GM23248 (cell line): ENCODE data around the gene ADAMTS15. TPM values are rescaled to one million over a fixed set of nuclear protein-coding genes. Genes with fewer than 3 reads are reported as not detected.

Experiments used
- DNase-seq: peaks from one replicate; pipeline ENCODE4 v3.0.0-alpha.2; 2015
- H2AFZ ChIP-seq: fragments of 200-600 bp; sonication (generic); 2 replicates; pipeline ENCODE4 v1.6.1; 2016; ENCODE audit warnings: antibody characterized with exemption
- H3F3A ChIP-seq: fragments of 200-600 bp; sonication (generic); 2 replicates; pipeline ENCODE4 v1.6.1; 2016; ENCODE audit warnings: mild to moderate bottlenecking, antibody characterized with exemption, mixed run types; ENCODE audit not compliant: insufficient read depth
- H3K27ac ChIP-seq: fragments of 200-600 bp; sonication (generic); 2 replicates; pipeline ENCODE4 v1.5.1; 2016; ENCODE audit warnings: mild to moderate bottlenecking
- H3K27me3 ChIP-seq: fragments of 200-600 bp; sonication (generic); replicated peaks from 2 replicates; pipeline ENCODE4 v1.6.1; 2016; ENCODE audit warnings: mild to moderate bottlenecking; ENCODE audit not compliant: insufficient read depth
- H3K36me3 ChIP-seq: fragments of 200-600 bp; sonication (generic); 2 replicates; pipeline ENCODE4 v1.6.1; 2016; ENCODE audit warnings: low read depth, mild to moderate bottlenecking
- H3K4me1 ChIP-seq: fragments of 200-600 bp; sonication (generic); 2 replicates; pipeline ENCODE4 v1.6.1; 2016; ENCODE audit warnings: mild to moderate bottlenecking; ENCODE audit not compliant: insufficient read depth
- H3K4me2 ChIP-seq: fragments of 200-600 bp; sonication (generic); one replicate; pipeline ENCODE4 v1.6.1; 2016; ENCODE audit warnings: mild to moderate bottlenecking; ENCODE audit not compliant: unreplicated experiment
- H3K4me3 ChIP-seq: fragments of 200-600 bp; sonication (generic); 2 replicates; pipeline ENCODE4 v1.5.1; 2016; ENCODE audit warnings: mild to moderate bottlenecking
- H3K79me2 ChIP-seq: fragments of 200-600 bp; sonication (generic); 2 replicates; pipeline ENCODE4 v1.6.1; 2016; ENCODE audit warnings: mild to moderate bottlenecking; ENCODE audit not compliant: insufficient read depth
- H3K9ac ChIP-seq: fragments of 200-600 bp; sonication (generic); 2 replicates; pipeline ENCODE4 v1.6.1; 2016; ENCODE audit warnings: mild to moderate bottlenecking
- H3K9me2 ChIP-seq: fragments of 200-600 bp; sonication (generic); 2 replicates; pipeline ENCODE4 v1.6.1; 2016; ENCODE audit warnings: mixed run types, mild to moderate bottlenecking, moderate library complexity; ENCODE audit not compliant: insufficient read depth
- H3K9me3 ChIP-seq: fragments of 200-600 bp; sonication (generic); one replicate; pipeline ENCODE4 v1.6.1; 2017; ENCODE audit warnings: low read depth
- H4K20me1 ChIP-seq: fragments of 200-600 bp; sonication (generic); 2 replicates; pipeline ENCODE4 v1.6.0; 2016; ENCODE audit not compliant: insufficient read depth
- EZH2 ChIP-seq: fragments of 200-600 bp; sonication (generic); IDR thresholded peaks from 2 replicates; pipeline ENCODE4 v1.6.1; 2018; ENCODE audit warnings: antibody characterized with exemption, mild to moderate bottlenecking; ENCODE audit not compliant: insufficient read depth, poor library complexity, severe bottlenecking
- EZH2phosphoT487 ChIP-seq: fragments of 200-600 bp; sonication (generic); IDR thresholded peaks from 2 replicates; pipeline ENCODE4 v1.6.1; 2018; ENCODE audit warnings: antibody characterized with exemption, moderate library complexity, mild to moderate bottlenecking, low read depth; ENCODE audit not compliant: insufficient read depth
- WGBS, 2 experiments: methylation state at CpG; one replicate each; pipeline ENCODE4 v1.1.6; 2015 to 2017; ENCODE audit warnings: low lambda C conversion rate in 2 of 2, low coverage in 1 of 2; ENCODE audit errors: missing lambda C conversion rate in 2 of 2; 5-methylcytosine and 5-hydroxymethylcytosine counted together
- in situ Hi-C: fragments of 300-500 bp; cut with MboI; formaldehyde crosslinking; loops from 2 replicates; pipeline ENCODE4 v1.15.0; 2020
- polyA plus RNA-seq: library from polyadenylated mRNA; unstranded; fragments of >200 nt; fragmentation: Nextera tagmentation; extraction: Ambion mirVana; gene quantifications from 2 replicates; pipeline ENCODE4 v1.2.1, GENCODE V29; 2016
- total RNA-seq: library from RNA; depleted of rRNA; stranded (reverse); fragments of >200 nt; shearing (Covaris generic); gene quantifications from 2 replicates; pipeline ENCODE4 v1.2.3, GENCODE V29; 2014

The ADAMTS15 gene
- total and polyA plus RNA-seq, 2 experiments from 2014 or later = 0.09 to 0.97 TPM

DNA sequence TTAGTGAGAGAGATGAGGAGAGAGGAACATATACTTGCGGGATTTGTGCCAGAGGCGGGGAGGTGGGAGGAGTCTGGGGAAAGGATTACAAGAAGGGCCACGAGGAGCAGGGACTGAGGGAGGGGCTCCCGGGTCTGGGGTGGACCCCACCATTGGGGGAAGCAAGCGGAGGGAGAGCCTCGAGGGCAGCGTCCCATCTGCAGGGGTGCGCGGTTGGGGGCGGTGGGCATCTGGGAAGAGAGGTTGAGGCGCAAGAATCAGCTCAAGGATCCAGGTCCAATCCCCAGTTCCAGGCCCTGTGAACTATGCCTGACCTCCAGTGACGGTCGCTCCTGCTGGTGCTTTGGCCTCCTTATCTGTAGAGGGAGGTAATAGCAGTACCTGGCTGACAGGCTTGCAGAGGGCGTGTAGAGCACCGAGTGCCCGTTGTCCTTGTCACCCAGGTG, 38.0 kb downstream of the ADAMTS15 start:
- DNase-seq = no peak
- Histone ChIP-seq H3K36me3 (no peaks in the 10 kb centered on the region), H3F3A (no peaks in the 10 kb centered on the region), H4K20me1 (no peaks in the 10 kb centered on the region), H3K27me3 (no peaks in the 10 kb centered on the region), H3K4me3 (no peak overlapping the region), H3K9me2 (no peaks in the 10 kb centered on the region), H3K4me2 (no peak overlapping the region), H3K4me1 (no peaks in the 10 kb centered on the region), H2AFZ (no peak overlapping the region), H3K9ac (no peak overlapping the region), H3K27ac (no peak overlapping the region), H3K79me2 (no peaks in the 10 kb centered on the region), H3K9me3 (no peaks in the 10 kb centered on the region)
- in situ Hi-C loops = no loop called here
- TF ChIP-seq EZH2 = no peak
- TF ChIP-seq EZH2phosphoT487 = no peak
- 82 to 90% methylated on average over 6 to 16 of the region's 16 CpGs for WGBS, 2 experiments

- no peaks in the 10 kb centered on the region for H3F3A ChIP-seq
- H3K36me3 ChIP-seq = no peaks in the 10 kb centered on the region
- H3K9me2 ChIP-seq = no peaks in the 10 kb centered on the region
- H2AFZ ChIP-seq = no peak overlapping the region
- H3K4me1 ChIP-seq = no peaks in the 10 kb centered on the region
- TF ChIP-seq EZH2 = no peak
- no peak for TF ChIP-seq EZH2phosphoT487
- H3K4me2 ChIP-seq = no peak overlapping the region
- in situ Hi-C loops = no loop called here
- H3K79me2 ChIP-seq = no peaks in the 10 kb centered on the region
- no peak overlapping the region for H3K27ac ChIP-seq
- 93% methylated on average over 26 to 28 of the region's 28 CpGs for WGBS, 2 experiments
- DNase-seq = no peak
- H3K9ac ChIP-seq = no peak overlapping the region
- H4K20me1 ChIP-seq = no peaks in the 10 kb centered on the region
- no peaks in the 10 kb centered on the region for H3K27me3 ChIP-seq
- H3K9me3 ChIP-seq = no peaks in the 10 kb centered on the region
- H3K4me3 ChIP-seq = no peak overlapping the region
Measured at GRCh38 chr11:130486987-130487923, 38.8 kb downstream of the ADAMTS15 start.

- 67 to 71% methylated on average over 13 of the region's 13 CpGs for WGBS, 2 experiments
- Histone ChIP-seq H3K36me3 (no peaks in the 10 kb centered on the region), H3K9me3 (no peaks in the 10 kb centered on the region), H3K79me2 (no peaks in the 10 kb centered on the region), H2AFZ (peak overlapping the region; percentile 22; the same call in 1 of the 2 replicates), H3K4me3 (no peak overlapping the region), H3K27me3 (no peaks in the 10 kb centered on the region), H4K20me1 (no peaks in the 10 kb centered on the region), H3K4me1 (no peaks in the 10 kb centered on the region), H3F3A (no peaks in the 10 kb centered on the region), H3K4me2 (no peak overlapping the region), H3K9me2 (no peaks in the 10 kb centered on the region), H3K27ac (no peak overlapping the region), H3K9ac (no peak overlapping the region)
- in situ Hi-C loops = no loop called here
- TF ChIP-seq EZH2 (no peak), EZH2phosphoT487 (no peak)
- DNase-seq = no peak
Measured at GRCh38 chr11:130487924-130488815, 39.7 kb downstream of the ADAMTS15 start.

DNA sequence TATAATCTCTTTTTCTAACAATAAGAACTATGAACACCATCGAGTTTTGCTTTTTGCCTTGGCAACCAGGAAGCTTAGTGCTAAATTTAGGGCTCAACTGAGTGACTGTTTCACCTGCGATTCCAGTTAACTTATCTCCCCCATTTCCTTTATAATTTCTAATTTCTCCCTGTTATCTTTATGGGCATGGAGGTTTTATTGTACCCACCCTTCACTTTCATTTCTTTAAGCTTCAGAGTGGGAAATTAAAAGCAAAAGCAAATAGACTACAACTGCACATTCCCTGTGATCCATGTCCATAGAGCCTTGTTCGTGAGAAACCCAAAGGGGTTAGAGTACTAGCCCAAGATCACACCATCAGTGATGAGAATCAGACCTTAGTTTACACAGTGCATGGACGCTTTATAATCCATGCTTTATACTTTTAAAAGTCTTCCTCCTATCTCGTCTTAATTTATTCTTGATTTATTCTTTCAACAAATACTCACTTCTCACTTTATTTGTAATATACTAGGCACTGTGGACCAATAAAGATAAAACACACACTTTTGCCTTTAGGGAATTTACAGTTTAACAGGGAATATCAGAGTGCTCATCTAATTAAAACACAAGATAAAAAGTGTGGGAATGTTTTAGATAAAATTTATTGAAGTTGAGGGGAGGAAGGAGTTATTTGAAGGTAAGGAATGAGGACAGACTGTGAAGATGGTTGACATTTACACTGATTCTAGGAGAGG, 40.6 kb downstream of the ADAMTS15 start:
- no peaks in the 10 kb centered on the region for H3F3A ChIP-seq
- H3K79me2 ChIP-seq = no peaks in the 10 kb centered on the region
- H3K27me3 ChIP-seq = no peaks in the 10 kb centered on the region
- no peaks in the 10 kb centered on the region for H3K9me3 ChIP-seq
- H3K4me2 ChIP-seq = no peak overlapping the region
- in situ Hi-C loops = no loop called here
- no peak for DNase-seq
- H3K4me3 ChIP-seq = no peak overlapping the region
- no peaks in the 10 kb centered on the region for H3K4me1 ChIP-seq
- H4K20me1 ChIP-seq = no peaks in the 10 kb centered on the region
- 73 to 78% methylated on average over 5 of the region's 5 CpGs for WGBS, 2 experiments
- H3K9me2 ChIP-seq = no peaks in the 10 kb centered on the region
- no peak for TF ChIP-seq EZH2
- no peak for TF ChIP-seq EZH2phosphoT487
- no peak overlapping the region for H3K9ac ChIP-seq
- peak overlapping the region; percentile 22; the same call in 1 of the 2 replicates for H2AFZ ChIP-seq
- H3K27ac ChIP-seq = no peak overlapping the region
- no peaks in the 10 kb centered on the region for H3K36me3 ChIP-seq
